Keratinocyte (primary cell): Measurements from ENCODE around the gene GEMIN2. TPM values are rescaled to one million over a fixed set of nuclear protein-coding genes. Genes with fewer than 3 reads are reported as not detected.

Experiments
- DNase-seq: peaks from one replicate; pipeline ENCODE4 v3.0.0-alpha.2; 2011; ENCODE audit warnings: low read depth, missing footprints, low spot score
- FAIRE-seq: peaks from 2 replicates; lab custom pipeline; 2011; peaks lifted over from hg19 to GRCh38; lab: Jason Lieb, UNC
- H2AFZ ChIP-seq: 2 replicates; pipeline ENCODE4 v1.6.0; 2012; ENCODE audit warnings: low read length, control low read depth, inconsistent platforms; ENCODE audit not compliant: control insufficient read depth
- H3K27ac ChIP-seq: 2 replicates; pipeline ENCODE4 v1.5.1; 2011; ENCODE audit warnings: low read length; ENCODE audit not compliant: control insufficient read depth, insufficient read depth
- H3K27me3 ChIP-seq: 3 replicates; pipeline ENCODE4 v1.6.0; 2011; ENCODE audit warnings: low read length; ENCODE audit not compliant: control insufficient read depth, insufficient read depth; ENCODE audit errors: extremely low read depth
- H3K36me3 ChIP-seq, 2 experiments: 2 replicates in 1 of 2; 3 replicates in 1 of 2; pipeline ENCODE4 v1.5.1; 2011; ENCODE audit warnings: low read length in 2 of 2, mild to moderate bottlenecking in 1 of 2; ENCODE audit not compliant: control insufficient read depth in 2 of 2, insufficient read depth in 2 of 2; ENCODE audit errors: extremely low read depth in 1 of 2
- H3K4me1 ChIP-seq: 3 replicates; pipeline ENCODE4 v1.5.1; 2011; ENCODE audit warnings: low read length; ENCODE audit not compliant: control insufficient read depth, insufficient read depth; ENCODE audit errors: extremely low read depth
- H3K4me2 ChIP-seq: 3 replicates; pipeline ENCODE4 v1.6.0; 2011; ENCODE audit warnings: low read depth, low read length; ENCODE audit not compliant: control insufficient read depth, insufficient read depth; ENCODE audit errors: extremely low read depth
- H3K4me3 ChIP-seq, 3 experiments: fragments of 200-600 bp in 1 of 3; sonication (generic) in 1 of 3; 2 replicates in 2 of 3; 3 replicates in 1 of 3; pipeline ENCODE4 v1.5.1; 2011 to 2016; ENCODE audit warnings: low read length in 3 of 3, mild to moderate bottlenecking in 3 of 3, control low read depth in 2 of 3, inconsistent platforms in 1 of 3, low read depth in 1 of 3, mixed read lengths in 1 of 3, mixed run types in 1 of 3, moderate library complexity in 1 of 3; ENCODE audit not compliant: control insufficient read depth in 2 of 3, insufficient read depth in 2 of 3; ENCODE audit errors: extremely low read depth in 1 of 3
- H3K79me2 ChIP-seq: 2 replicates; pipeline ENCODE4 v1.6.0; 2012; ENCODE audit warnings: low read length; ENCODE audit not compliant: control insufficient read depth, insufficient read depth
- H3K9ac ChIP-seq: 3 replicates; pipeline ENCODE4 v1.6.0; 2011; ENCODE audit warnings: low read length; ENCODE audit not compliant: control insufficient read depth, insufficient read depth; ENCODE audit errors: extremely low read depth
- H3K9me1 ChIP-seq: 3 replicates; pipeline ENCODE4 v1.6.0; 2011; ENCODE audit warnings: low read length; ENCODE audit not compliant: control insufficient read depth, insufficient read depth; ENCODE audit errors: extremely low read depth
- H3K9me3 ChIP-seq: 2 replicates; pipeline ENCODE4 v1.5.1; 2012; ENCODE audit warnings: low read depth, low read length; ENCODE audit not compliant: control insufficient read depth
- H4K20me1 ChIP-seq: 3 replicates; pipeline ENCODE4 v1.6.0; 2011; ENCODE audit warnings: low read length; ENCODE audit not compliant: control insufficient read depth, insufficient read depth; ENCODE audit errors: extremely low read depth
- CTCF ChIP-seq, 3 experiments: IDR thresholded peaks in 1 of 3; conservative IDR thresholded peaks in 1 of 3; optimal IDR thresholded peaks in 1 of 3; 2 replicates in 2 of 3; 3 replicates in 1 of 3; pipeline versions ENCODE3 to v1.5.1; 2011; ENCODE audit warnings: low read length in 3 of 3, mild to moderate bottlenecking in 3 of 3, moderate library complexity in 2 of 3, control low read depth in 1 of 3, inconsistent platforms in 1 of 3; ENCODE audit not compliant: insufficient read depth in 2 of 3; ENCODE audit errors: extremely low read depth in 1 of 3
- EZH2 ChIP-seq: IDR thresholded peaks from one replicate; pipeline ENCODE4 v1.6.1; 2012; ENCODE audit warnings: inconsistent platforms, mild to moderate bottlenecking, low read length, moderate library complexity
- dilution Hi-C: fragments of 300-500 bp; cut with MboI; formaldehyde crosslinking; loops from one replicate; pipeline ENCODE4 v1.7.0; 2020; ENCODE audit warnings: low sequenced_read_pairs; ENCODE audit not compliant: extremely low pct_ligation_motif_present
- polyA plus RNA-seq, 5 experiments: library from polyadenylated mRNA; depleted of rRNA in 3 of 5; stranded (reverse) in 3 of 5; stranded (forward) in 1 of 5; unstranded in 1 of 5; fragments of >200 nt; gene quantifications; 1 replicate in 1 of 5; 2 replicates in 3 of 5; 3 replicates in 1 of 5; pipeline versions ENCODE4 v1.2.1 to v1.2.3, GENCODE V29; 2011 to 2012; ENCODE audit warnings: missing spikeins in 2 of 5, low read depth in 1 of 5, low replicate concordance in 1 of 5

GEMIN2 gene
- polyA plus RNA-seq, 1 donor (not counting 4 experiments of a cell fraction or from before 2014, with no cell fraction given): 28.7 TPM

GRCh38 chr14:39176263-39177167, 62.4 kb downstream of the GEMIN2 start:
- TF ChIP-seq CTCF (optimal IDR thresholded peaks at IDR 0.05 in 1 of 3, IDR thresholded peaks at IDR 0.05 in 1 of 3, conservative IDR thresholded peaks at IDR 0.05 in 1 of 3; ENCODE audit: extremely low read depth in 1 of 3, insufficient read depth in 2 of 3, low read length in 3 of 3): no peak
- TF ChIP-seq EZH2: no peak
- H3K9me3 ChIP-seq: no peaks in the 10 kb centered on the region
- no peak overlapping the region for H2AFZ ChIP-seq
- H3K79me2 ChIP-seq: peaks cover 47% of the 10 kb centered on the region
- peak overlapping the region; percentile 96 for H3K9ac ChIP-seq
- no peak for DNase-seq
- no peaks in the 10 kb centered on the region for H3K9me1 ChIP-seq
- FAIRE-seq: no peak
- H3K36me3 ChIP-seq: peaks cover 27 to 43% of the 10 kb centered on the region in 2 experiments
- H4K20me1 ChIP-seq: no peaks in the 10 kb centered on the region
- dilution Hi-C loops: no loop called here
- H3K27me3 ChIP-seq: no peaks in the 10 kb centered on the region
- peaks cover 10% of the 10 kb centered on the region for H3K4me1 ChIP-seq
- peak overlapping the region; percentile 80 to 86 (median 80) for H3K4me3 ChIP-seq
- peak overlapping the region; percentile 93 for H3K27ac ChIP-seq
- peak overlapping the region; percentile 66 for H3K4me2 ChIP-seq

GRCh38 chr14:39177168-39177545, 63.0 kb downstream of the GEMIN2 start:
- Histone ChIP-seq H3K4me2 (no peak overlapping the region), H3K36me3 (peaks cover 30 to 45% of the 10 kb centered on the region in 2 experiments), H3K9ac (no peak overlapping the region), H3K4me1 (peaks cover 10% of the 10 kb centered on the region), H3K9me3 (no peaks in the 10 kb centered on the region), H4K20me1 (no peaks in the 10 kb centered on the region), H2AFZ (no peak overlapping the region), H3K79me2 (peaks cover 47% of the 10 kb centered on the region), H3K27ac (no peak overlapping the region), H3K9me1 (no peaks in the 10 kb centered on the region), H3K27me3 (no peaks in the 10 kb centered on the region), H3K4me3 (no peak overlapping the region)
- dilution Hi-C loops: no loop called here
- TF ChIP-seq EZH2 (no peak), CTCF (optimal IDR thresholded peaks at IDR 0.05 in 1 of 3, IDR thresholded peaks at IDR 0.05 in 1 of 3, conservative IDR thresholded peaks at IDR 0.05 in 1 of 3; ENCODE audit: extremely low read depth in 1 of 3, insufficient read depth in 2 of 3, low read length in 3 of 3) (no peak)
- DNase-seq: no peak
- no peak for FAIRE-seq
